DMS153 treated with DMSO at 0.1 percent for 48 hours (cell line): ENCODE measurements around the gene UNCX.
"Not testable (repeated sequence)": the region's sequence is repeated elsewhere in the genome, so short reads cannot be mapped to it uniquely, and the experiment has no call there.

ENCODE experiments used
- DNase-seq: peaks from one replicate; lab custom pipeline; 2025; ENCODE audit not compliant: unreplicated experiment; lab: John Stamatoyannopoulos, UW

The UNCX gene

DNA sequence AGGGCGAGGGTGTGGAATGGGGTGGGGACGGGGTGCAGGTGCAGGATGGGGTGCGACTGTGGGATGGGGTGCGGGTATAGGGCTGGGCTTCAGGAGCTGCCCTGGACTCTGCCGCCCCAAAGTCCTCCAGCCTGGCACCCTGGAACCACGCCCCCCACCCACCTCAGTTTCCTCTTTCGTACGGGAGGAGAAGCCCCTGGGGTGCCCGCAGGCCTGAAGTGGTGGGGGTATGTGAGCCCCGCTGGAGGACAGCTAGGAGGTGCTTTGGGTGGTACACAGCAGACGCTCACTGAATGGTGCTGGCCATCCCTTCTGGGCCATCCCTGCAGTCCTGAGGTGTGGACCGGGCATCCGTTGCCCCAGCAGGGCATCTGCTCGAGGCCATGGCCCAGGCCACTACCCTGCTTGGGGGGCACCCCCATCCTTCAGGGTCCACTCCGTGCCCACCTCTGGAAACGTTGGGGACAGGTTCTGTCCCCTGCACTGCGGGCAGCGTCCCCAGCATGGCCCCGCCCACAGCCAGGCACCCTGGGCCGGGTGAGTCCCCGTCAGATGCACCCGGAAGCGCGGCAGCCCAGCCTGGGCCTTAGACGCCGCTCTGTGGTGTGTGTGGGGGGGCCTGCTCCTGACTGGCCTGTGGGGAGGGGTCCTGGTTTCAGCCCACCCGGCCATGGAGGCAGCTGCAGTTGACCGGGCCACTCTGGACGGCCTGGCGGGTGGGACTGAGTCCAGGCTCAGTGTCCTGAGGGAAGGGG lies 41.6 kb downstream of the UNCX start:
- no peak for DNase-seq

DNA sequence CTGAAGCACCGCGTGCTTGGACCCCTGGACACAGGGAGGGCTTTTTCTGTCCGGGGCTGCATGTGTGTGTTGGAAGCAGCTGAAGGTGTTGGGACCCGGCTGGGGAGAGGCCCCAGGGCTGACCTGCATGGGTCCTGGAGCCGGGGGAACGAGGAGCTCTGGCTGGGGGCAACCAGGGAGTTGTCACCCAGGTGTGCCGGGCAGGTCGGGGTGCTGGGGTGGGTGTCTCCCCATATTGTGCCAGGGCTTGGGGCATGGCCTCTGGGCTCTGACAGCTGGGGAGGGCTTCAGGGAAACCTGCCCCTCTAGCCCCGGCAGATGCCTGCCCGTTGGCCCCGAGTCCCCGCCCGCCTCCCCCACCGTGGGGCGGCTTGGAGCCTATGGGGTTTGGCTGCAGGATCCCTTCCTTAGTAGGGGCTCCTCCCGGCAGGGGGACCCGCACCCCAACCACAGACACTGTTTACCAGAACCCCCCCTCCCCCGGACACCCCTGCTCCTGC lies 42.3 kb downstream of the UNCX start:
- DNase-seq = no peak

DNA sequence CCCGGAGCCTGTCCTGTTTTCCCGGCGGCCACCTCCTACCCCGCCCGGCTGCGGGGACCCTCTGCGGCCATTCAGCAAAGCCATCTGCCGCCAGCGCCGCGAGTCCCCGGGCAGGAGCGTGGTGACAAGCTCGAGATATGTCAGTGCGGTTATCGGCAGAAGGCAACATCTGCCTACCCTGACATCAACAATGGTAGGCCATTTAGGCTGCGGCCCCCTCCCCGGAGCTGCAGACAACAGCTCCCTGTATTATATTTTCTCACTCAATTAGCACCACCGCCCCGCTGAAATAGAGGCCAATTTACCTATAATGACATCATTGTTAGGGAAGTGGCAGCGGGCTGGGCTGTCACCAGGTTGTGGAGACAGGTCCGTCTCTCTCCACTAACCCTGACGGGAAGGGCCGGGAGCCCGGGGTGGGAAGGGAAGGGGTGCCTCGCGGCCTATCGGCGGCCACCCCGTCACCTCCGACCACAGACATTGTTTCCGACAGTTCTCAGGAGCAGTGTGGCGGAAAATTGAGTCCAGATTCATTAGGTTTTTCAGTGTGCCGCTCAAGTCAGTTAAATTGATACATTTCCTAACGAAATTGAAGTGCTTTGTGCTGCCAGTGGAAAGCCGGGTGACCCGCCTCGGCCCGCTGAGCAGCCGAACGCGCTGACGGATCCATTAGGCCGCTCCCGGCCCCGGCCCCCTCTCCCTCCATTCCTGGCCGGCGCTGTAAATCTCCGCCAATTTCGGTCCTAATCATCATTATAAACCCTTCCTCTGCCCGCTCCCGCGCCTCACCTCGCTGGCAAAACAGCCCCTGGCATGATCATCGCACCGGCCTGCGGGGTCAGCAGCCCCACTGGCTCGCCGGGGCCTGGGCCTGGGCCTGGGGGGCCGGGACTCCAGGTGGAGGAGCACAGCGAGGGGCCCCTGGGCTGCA lies 43.0 kb downstream of the UNCX start:
- no peak for DNase-seq

DNA sequence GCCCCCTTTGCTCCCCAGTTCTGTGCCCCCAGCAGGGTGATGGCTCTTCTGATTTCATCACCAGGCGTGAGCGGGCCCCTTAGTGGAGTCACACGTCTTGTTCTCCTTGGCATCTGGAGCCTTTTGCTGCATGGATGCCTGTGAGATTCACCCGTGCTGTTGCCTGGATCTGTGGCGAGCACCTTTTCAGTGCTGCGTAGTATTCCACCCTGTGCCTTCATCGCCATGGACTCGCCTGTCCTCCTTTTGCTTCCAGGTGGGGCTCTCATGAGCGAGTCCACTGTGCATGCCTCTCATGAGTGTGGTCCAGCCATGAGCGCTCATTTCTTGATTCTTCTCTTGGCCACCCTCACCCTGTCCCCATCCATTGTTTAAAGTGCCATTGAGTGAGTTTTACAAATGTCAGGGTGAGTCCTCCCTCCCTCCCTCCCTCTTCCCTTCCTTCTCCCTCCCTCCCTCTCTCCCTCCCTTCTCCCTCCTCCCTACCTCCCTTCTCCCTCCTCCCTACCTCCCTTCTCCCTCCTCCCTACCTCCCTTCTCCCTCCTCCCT lies 44.0 kb downstream of the UNCX start:
- no peak for DNase-seq

DNA sequence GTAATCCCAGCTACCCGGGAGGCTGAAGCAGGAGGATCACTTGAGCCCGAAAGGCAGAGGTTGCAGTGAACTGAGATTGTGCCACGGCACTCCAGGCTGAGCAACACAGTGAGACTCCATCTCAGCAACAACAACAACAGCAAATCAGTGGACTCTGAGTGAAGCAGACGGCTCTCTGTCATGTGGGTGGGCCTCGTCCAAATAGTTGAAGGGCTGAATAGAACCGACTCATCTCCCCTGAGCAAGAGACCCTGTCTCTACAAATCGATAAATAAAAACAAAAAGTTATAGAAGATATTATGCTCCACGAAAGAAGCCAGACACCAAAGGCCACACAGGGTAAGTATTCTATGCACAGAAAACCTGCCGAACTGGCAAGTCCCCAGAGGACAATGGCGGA lies 45.9 kb downstream of the UNCX start:
- no peak for DNase-seq

DNA sequence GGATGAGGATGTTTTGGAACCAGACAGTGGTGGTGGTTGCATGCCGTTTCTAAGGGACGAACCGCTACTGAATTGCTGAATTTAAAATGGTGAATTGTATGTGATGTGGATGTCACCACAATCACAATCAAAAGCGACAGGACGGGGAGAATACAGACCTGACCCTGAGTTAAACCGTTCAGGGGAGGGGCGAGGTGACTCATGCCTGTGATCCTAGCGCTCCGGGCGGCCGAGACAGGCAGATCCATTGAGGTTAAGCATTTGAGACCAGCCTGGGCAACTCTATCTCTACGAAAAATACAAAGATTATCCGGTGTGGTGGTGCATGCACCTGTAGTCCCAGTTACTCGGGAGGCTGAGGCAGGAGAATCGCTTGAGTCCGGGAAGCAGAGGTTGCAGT lies 46.4 kb downstream of the UNCX start:
- DNase-seq = no peak

DNA sequence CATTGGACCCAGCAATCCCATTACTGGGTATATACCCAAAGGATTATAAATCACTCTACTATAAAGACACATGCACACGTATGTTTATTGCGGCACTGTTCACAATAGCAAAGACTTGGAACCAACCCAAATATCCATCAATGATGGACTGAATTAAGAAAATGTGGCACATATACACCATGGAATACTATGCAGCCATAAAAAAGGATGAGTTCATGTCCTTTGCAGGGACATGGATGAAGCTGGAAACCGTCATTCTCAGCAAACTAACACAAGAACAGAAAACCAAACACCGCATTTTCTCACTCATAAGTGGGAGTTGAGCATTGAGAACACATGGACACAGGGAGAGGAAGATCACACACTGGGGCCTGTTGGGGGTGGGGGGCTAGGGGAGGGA lies 47.2 kb downstream of the UNCX start:
- DNase-seq = not testable (repeated sequence)

DNA sequence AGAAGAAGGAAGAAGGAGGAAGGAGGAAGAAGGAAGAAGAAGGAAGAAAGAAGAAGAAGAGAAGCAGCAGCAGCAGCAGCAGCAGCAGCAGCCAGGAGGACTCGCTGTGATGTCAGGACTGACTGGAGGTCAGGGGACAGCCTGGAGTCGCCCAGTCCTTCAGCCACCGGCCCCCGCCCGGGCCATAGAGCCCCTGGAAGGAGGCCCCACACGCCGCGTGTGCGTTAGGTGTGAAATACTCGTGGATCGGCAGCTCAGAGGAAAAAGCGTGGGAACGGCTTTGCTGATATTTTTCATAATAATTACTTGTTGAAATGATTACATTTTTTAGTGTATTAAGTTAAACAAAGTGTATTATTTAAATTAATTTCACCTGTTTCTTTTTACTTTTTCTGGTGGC lies 48.4 kb downstream of the UNCX start:
- no peak for DNase-seq

DNA sequence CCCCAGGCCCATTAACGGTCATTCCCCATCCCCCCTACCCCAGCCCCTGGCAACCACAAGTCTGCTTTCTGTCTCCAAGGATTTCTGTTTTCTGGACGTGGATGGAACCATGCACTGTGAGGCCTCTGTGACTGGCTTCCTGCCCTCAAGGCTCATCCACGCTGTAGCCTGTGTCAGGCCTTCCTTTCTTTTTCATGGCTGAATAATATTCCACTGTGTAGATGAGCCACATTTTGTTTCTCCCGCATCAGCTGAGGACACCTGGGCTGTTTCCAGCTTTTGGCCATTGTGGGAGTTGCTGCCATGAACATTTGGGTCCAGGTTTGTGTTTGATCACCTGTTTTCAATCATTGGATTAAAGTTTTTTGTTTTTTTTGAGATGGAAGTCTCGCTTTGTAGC lies 50.0 kb downstream of the UNCX start:
- no peak for DNase-seq

DNA sequence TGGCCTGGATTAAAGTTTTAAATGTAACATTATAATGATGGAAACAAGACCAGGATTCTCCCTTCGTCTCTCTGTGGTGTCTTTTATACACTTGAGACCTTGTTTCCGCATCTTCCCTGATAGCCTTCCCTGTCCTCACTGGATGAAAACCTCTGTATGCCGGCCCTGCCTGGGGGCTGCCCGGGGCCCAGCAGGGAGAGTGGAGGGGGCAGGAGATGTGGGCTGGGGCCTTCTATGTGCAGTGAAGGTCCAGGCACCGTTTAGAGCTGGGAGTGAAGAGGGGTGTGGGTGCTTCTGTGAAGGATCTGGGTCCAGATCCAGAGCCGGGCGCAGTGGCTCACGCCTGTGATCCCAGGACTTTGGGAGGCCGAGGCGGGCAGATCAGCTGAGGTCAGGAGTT lies 50.7 kb downstream of the UNCX start:
- DNase-seq = no peak

DNA sequence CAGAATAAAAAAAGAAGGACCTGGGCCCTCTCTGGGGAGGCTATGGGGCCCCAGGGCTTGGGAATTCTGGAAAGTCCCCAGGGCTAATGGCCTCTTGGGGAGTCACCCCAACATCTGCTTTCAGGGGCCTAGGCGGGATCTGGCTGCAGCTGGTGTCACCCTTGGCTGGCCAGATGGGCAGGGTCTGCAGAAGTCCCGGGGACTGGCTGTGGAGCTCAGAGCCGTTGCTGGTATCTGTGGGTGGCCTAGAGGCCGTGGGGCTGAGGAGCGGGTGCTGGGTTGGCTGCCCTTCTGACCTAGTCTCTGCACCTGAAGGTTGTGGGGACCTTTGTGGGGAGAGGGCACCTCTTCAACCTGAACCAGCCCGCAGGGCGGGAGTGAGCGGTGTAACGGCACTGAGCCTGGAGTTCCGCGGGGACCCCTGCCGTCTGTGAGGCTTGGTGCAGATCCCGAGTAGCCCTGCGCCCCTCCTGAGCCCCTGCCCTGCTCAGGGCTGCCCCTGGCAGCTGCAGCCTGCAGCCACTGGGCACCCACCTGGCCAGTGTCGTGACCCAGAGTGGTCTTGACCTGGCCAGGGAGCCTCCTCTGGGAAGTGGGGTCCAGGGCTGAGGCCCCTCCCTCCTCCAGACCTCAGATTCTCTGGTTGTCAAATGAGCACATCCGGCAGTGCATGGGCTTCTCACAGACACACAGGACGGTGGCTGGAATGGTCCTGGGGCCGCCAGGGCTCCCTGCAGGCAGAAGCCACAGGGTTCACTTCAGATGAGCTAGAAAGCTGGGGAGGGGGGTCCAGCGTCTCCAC lies 51.5 kb downstream of the UNCX start:
- DNase-seq = no peak

DNA sequence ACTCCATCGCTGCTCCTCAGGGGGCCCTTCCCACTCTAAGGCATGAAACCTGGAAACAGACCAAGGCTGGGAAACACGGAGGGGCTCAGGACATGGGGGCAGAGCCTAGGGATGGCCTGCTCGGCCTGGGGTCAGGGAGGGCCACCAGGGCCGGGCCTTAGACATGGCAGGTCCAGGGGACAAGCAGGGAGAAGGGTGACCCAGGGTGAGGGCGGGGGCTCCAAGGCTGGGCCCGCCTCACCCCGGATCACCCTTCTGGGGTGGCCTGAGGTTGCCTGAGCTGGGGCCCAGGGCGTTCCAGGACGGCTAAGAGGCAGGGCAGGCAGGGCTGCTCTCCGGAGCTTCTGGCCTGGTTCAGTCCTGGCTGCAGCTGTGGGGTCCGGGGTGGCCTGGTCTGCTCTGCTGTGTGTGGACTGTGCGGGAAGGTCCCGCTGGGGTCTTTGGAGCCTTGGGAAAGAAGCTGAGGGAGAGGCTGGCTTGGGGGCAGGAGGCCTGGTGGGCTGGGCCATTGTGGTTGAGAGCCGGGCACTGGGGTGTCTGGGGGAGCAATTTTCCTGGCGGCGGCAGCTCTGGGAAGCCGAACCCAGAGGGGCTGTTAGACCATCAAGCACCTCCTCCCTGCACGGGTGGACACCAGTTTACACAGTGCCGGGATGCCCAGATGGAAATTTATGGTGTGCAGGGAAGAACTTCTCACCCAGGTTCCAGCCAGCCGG lies 52.2 kb downstream of the UNCX start:
- DNase-seq = no peak

DNA sequence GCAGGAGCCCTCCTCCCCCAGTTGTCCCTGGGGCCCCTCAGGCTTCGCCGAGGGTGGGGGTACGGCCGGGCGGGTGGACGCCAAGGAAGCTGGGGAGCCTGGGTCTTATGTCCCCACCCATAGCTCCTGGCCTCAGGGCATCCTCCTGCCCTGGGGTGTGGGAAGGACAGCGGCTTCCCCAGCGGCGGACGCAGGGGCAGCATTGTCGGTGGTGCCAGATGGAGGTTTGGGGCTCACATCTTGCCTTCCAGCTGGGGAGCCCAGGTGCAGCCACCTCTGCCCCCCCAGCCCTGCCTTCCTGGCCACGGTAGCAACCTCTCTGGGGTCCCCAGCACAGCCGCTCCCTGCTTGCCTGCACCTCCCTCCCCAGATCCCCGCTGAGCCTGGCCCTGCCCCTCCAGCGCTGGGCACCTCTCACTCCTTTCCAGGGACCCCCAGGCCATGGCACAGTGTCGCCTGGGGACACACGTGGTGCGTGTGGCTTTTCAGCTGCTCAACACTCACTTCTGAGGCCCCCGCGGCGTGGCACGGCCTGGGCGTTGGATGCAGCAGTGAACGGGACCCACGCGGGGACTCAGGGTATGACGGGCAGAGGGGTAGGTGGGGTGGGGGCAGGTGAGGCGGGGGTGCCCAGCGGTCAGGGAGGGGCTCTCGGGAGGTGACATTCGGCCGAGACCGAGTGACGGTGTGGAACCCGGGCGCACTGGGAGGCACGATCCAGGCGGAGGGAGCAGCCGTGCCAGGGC lies 53.1 kb downstream of the UNCX start:
- no peak for DNase-seq
